Glutamatergic neuron (in vitro differentiated cells): ENCODE measurements around the gene MORC3. TPM values are rescaled to one million over a fixed set of nuclear protein-coding genes. Genes with fewer than 3 reads are reported as not detected.

Source experiments
- DNase-seq: peaks from one replicate; pipeline ENCODE4 v3.0.0; 2022
- H3K27ac Mint-ChIP-seq: one replicate; pipeline ENCODE4 v1.8.0; 2020; ENCODE audit warnings: mild to moderate bottlenecking, mixed read lengths, inconsistent platforms; ENCODE audit not compliant: unreplicated experiment
- H3K27me3 Mint-ChIP-seq: one replicate; pipeline ENCODE4 v1.8.0; 2020; ENCODE audit warnings: mild to moderate bottlenecking, moderate library complexity, mixed read lengths, inconsistent platforms; ENCODE audit not compliant: unreplicated experiment
- H3K36me3 Mint-ChIP-seq: one replicate; pipeline ENCODE4 v1.8.0; 2020; ENCODE audit warnings: mild to moderate bottlenecking, mixed read lengths, inconsistent platforms; ENCODE audit not compliant: unreplicated experiment
- H3K4me1 Mint-ChIP-seq: one replicate; pipeline ENCODE4 v1.8.0; 2020; ENCODE audit warnings: mild to moderate bottlenecking, low read depth, mixed read lengths, inconsistent platforms; ENCODE audit not compliant: unreplicated experiment
- H3K4me3 Mint-ChIP-seq: one replicate; pipeline ENCODE4 v1.8.0; 2020; ENCODE audit warnings: mild to moderate bottlenecking, mixed read lengths, inconsistent platforms; ENCODE audit not compliant: unreplicated experiment
- H3K9me3 Mint-ChIP-seq: one replicate; pipeline ENCODE4 v1.8.0; 2020; ENCODE audit warnings: mild to moderate bottlenecking, moderate library complexity, mixed read lengths, inconsistent platforms; ENCODE audit not compliant: unreplicated experiment
- CTCF ChIP-seq: fragments of 200-600 bp; sonication (generic); IDR thresholded peaks from one replicate; pipeline ENCODE4 v1.5.0; 2021; ENCODE audit not compliant: partially characterized antibody, unreplicated experiment
- total RNA-seq: library from RNA; stranded (reverse); fragmentation: NEBNext Ultra II Directional; extraction: Animal tissue kit (Norgen Biotek cat#: 25700); gene quantifications from one replicate; pipeline ENCODE4 v1.2.1, GENCODE V29; 2021; ENCODE audit not compliant: unreplicated experiment

The MORC3 gene
- total RNA-seq, 1 donor from 2014 or later, result 34.7 TPM

DNA sequence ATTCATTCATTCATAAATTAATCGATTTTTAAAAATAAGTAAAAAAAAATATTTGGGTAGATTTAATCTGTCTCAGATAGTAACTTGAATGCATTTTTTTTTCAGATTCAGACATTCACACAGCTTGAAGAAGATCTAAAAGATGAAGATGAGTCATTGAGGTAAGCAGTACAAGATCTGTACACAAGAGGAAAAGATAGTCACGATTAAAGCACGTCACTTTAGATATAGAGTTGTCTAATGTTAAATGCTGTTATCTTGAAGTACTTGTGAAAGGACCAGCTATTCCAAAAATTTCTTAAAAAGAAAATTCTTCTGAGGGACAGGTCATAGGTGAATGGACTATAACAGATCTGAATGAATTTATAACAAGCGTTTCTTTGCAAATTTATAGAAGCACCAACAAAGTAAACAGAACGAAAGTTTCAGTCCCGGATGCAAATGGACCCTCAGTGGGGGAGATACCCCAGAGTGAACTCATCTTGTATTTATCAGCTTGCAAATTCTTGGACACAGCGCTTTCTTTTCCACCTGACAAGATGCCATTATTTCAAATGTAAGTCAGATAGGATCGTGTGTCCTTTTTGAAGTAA is 31.2 kb upstream of the MORC3 start:
- H3K4me3 Mint-ChIP-seq, result no peak overlapping the region
- H3K36me3 Mint-ChIP-seq, result peaks cover 4% of the 10 kb centered on the region
- peak overlapping the region; percentile 67 for H3K27ac Mint-ChIP-seq
- H3K4me1 Mint-ChIP-seq, result peaks cover 9% of the 10 kb centered on the region
- TF ChIP-seq CTCF, result no peak
- DNase-seq, result no peak
- peaks cover 3% of the 10 kb centered on the region for H3K27me3 Mint-ChIP-seq
- H3K9me3 Mint-ChIP-seq, result peaks cover 1% of the 10 kb centered on the region

DNA sequence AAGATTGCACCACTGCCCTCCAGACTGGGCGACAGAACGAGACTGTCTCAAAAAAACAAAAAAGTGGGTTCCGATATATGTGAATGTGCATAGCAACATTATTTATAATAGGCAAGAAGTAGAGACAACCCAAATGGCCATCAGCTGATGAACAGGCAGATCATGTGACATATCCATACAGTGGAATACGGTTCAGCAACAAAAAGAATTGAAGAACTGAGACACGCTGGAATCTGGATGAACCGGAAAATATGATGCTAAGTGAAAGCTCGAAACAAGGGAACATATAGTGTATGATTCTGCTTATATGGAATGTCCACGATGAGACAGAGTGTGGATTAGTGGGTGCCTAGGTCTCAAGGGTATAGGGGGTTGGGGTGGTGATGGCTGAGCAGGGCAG is 28.5 kb upstream of the MORC3 start:
- Mint-ChIP-seq H3K36me3 (peaks cover 4% of the 10 kb centered on the region), H3K4me3 (no peak overlapping the region), H3K27me3 (peaks cover 3% of the 10 kb centered on the region), H3K9me3 (peaks cover 5% of the 10 kb centered on the region), H3K27ac (no peak overlapping the region), H3K4me1 (peaks cover 9% of the 10 kb centered on the region)
- DNase-seq, result no peak
- no peak for TF ChIP-seq CTCF

DNA sequence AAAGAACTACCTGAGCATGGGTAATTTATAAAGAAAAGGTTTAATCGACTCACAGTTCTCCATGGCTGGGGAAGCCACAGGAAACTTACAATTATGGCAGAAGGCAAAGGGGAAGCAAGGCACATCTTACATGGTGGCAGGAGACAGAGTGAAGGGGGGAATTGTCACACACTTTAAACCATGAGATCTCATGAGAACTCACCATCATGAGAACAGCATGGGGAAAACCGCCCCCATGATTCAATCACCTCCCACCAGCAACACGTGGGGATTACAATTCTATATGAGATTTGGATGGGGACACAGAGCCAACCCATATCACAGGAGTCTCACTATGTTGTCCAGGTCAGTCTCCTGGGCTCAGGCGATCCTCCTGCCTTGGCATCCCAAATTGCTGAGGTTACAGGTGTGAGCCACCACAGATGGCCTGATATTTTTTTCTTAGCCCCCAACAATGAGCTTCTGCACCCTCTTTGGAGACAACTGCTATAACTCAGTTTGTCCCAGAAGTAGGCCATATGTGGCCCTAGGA is 22.5 kb upstream of the MORC3 start:
- no peak for DNase-seq
- no peak for TF ChIP-seq CTCF
- Mint-ChIP-seq H3K4me3 (no peak overlapping the region), H3K4me1 (no peaks in the 10 kb centered on the region), H3K36me3 (no peaks in the 10 kb centered on the region), H3K9me3 (peaks cover 3% of the 10 kb centered on the region), H3K27ac (no peak overlapping the region), H3K27me3 (peaks cover 2% of the 10 kb centered on the region)

- peaks cover 2% of the 10 kb centered on the region for H3K27me3 Mint-ChIP-seq
- no peaks in the 10 kb centered on the region for H3K4me1 Mint-ChIP-seq
These were observed 21.9 kb upstream of the MORC3 start for GRCh38 chr21:36297938-36298572.

More at GRCh38 chr21:36297938-36298572, 21.9 kb upstream of the MORC3 start:
- TF ChIP-seq CTCF, result no peak
- Mint-ChIP-seq H3K4me3 (no peak overlapping the region), H3K27ac (no peak overlapping the region), H3K9me3 (peaks cover 3% of the 10 kb centered on the region), H3K36me3 (no peaks in the 10 kb centered on the region)
- DNase-seq, result no peak
